Measurements from ENCODE around the gene CHCHD4. TPM values are rescaled to one million over a fixed set of nuclear protein-coding genes. Genes with fewer than 3 reads are reported as not detected.

CHCHD4 gene
- polyA plus RNA-seq, 1 donor (not counting 4 experiments of a cell fraction or from before 2014, with no cell fraction given) = 22.1 TPM

DNA sequence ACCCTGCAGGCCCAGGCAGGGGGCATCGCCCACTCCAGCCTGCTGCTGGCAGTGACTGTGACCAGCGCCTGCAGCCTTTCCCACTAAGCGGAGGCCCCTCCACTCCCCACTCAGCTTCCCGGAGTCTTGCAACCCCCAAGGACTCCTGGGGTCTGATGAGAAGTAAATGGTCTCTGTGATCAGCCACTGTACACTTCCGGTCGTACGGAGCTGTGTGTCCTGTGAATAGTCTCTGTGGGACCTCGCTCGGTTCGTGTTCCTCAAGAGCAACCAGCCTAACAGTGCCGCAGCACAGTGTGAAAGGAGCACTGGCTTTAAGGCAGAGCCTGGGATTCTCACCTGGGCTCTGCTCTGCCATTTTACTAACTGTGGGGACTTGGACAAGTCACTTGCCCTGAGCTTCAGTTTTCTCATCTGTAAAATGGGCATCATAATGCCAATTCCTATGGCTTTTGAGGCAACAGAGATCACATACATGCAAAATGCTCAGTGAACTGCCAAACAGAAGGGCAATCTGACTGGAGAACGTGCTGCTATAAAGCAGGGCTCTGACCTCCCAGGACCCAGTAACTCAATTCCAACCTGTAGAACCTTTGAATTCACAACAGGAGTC lies 26.9 kb upstream of the CHCHD4 start:
- H3K9ac ChIP-seq (ENCODE audit: control insufficient read depth, extremely low read depth, insufficient read depth, low read length) = no peak overlapping the region
- H3K9me3 ChIP-seq (ENCODE audit: control insufficient read depth, low read depth, low read length) = no peaks in the 10 kb centered on the region
- TF ChIP-seq, protein P1, sequence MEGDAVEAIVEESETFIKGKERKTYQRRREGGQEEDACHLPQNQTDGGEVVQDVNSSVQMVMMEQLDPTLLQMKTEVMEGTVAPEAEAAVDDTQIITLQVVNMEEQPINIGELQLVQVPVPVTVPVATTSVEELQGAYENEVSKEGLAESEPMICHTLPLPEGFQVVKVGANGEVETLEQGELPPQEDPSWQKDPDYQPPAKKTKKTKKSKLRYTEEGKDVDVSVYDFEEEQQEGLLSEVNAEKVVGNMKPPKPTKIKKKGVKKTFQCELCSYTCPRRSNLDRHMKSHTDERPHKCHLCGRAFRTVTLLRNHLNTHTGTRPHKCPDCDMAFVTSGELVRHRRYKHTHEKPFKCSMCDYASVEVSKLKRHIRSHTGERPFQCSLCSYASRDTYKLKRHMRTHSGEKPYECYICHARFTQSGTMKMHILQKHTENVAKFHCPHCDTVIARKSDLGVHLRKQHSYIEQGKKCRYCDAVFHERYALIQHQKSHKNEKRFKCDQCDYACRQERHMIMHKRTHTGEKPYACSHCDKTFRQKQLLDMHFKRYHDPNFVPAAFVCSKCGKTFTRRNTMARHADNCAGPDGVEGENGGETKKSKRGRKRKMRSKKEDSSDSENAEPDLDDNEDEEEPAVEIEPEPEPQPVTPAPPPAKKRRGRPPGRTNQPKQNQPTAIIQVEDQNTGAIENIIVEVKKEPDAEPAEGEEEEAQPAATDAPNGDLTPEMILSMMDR (optimal IDR thresholded peaks at IDR 0.05 in 1 of 3, IDR thresholded peaks at IDR 0.05 in 1 of 3, conservative IDR thresholded peaks at IDR 0.05 in 1 of 3; ENCODE audit: extremely low read depth in 1 of 3, insufficient read depth in 2 of 3, low read length in 3 of 3) = no peak
- TF ChIP-seq EZH2 (IDR thresholded peaks at IDR 0.05; ENCODE audit: low read length) = no peak
- no peak overlapping the region for H3K4me3 ChIP-seq (ENCODE audit: control insufficient read depth in 2 of 3, extremely low read depth in 1 of 3, insufficient read depth in 2 of 3, low read depth in 1 of 3, low read length in 3 of 3)
- no peak for DNase-seq (ENCODE audit: low read depth, low spot score)
- no peak for FAIRE-seq
- H3K27ac ChIP-seq (ENCODE audit: control insufficient read depth, insufficient read depth, low read length) = no peak overlapping the region
- no peak overlapping the region for H2AFZ ChIP-seq (ENCODE audit: control insufficient read depth, low read length)
- no peak overlapping the region for H3K4me2 ChIP-seq (ENCODE audit: control insufficient read depth, extremely low read depth, insufficient read depth, low read depth, low read length)
- no peaks in the 10 kb centered on the region for H4K20me1 ChIP-seq (ENCODE audit: control insufficient read depth, extremely low read depth, insufficient read depth, low read length)
- H3K36me3 ChIP-seq (ENCODE audit: control insufficient read depth in 2 of 2, extremely low read depth in 1 of 2, insufficient read depth in 2 of 2, low read length in 2 of 2) = peaks cover 41 to 61% of the 10 kb centered on the region in 2 experiments
- dilution Hi-C loops (cut with MboI; ENCODE audit: extremely low pct_ligation_motif_present, low sequenced_read_pairs) = no loop called here
- no peaks in the 10 kb centered on the region for H3K27me3 ChIP-seq (ENCODE audit: control insufficient read depth, extremely low read depth, insufficient read depth, low read length)
- no peaks in the 10 kb centered on the region for H3K9me1 ChIP-seq (ENCODE audit: control insufficient read depth, extremely low read depth, insufficient read depth, low read length)
- H3K79me2 ChIP-seq (ENCODE audit: control insufficient read depth, insufficient read depth, low read length) = peaks cover 11% of the 10 kb centered on the region
- H3K4me1 ChIP-seq (ENCODE audit: control insufficient read depth, extremely low read depth, insufficient read depth, low read length) = peaks cover 16% of the 10 kb centered on the region

DNA sequence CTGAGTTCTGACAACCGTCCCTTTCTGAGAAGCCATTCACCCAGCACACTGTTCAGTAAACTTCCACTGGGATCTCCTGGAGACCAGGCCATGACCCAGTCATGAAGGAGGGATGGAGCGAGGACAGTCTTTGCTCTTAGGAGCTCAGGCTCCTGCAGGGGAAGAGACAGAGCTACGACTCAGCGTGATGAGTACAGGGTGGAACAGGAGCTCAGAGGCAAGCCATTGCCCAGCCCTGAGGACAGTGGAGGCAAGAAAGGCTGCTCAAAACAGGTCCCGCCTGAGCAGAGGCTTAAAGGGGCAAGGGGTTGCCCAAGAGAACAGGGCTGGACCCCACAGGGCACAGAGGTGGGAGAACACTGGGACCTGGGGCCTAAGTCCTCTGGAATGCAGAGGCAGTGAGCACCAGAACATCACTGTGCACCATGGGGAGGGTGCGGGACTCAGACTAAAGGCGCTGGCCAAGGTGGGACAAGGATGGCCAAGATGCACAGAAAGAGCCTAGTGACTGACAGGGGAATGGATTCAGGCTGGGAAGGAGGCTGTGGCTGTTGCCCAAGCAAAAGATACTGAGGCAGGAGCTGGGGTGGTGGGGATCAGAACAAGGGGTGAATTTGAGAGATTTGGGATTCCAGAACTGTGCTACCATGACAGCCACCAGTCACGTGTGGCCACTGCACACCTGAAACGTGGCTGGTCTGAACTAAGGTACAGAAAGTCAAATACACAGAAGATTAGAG lies 26.0 kb upstream of the CHCHD4 start:
- TF ChIP-seq, protein P1 (optimal IDR thresholded peaks at IDR 0.05 in 1 of 3, IDR thresholded peaks at IDR 0.05 in 1 of 3, conservative IDR thresholded peaks at IDR 0.05 in 1 of 3; ENCODE audit: extremely low read depth in 1 of 3, insufficient read depth in 2 of 3, low read length in 3 of 3) = no peak
- no peak for TF ChIP-seq EZH2 (IDR thresholded peaks at IDR 0.05; ENCODE audit: low read length)
- Histone ChIP-seq H3K9ac (ENCODE audit: control insufficient read depth, extremely low read depth, insufficient read depth, low read length) (no peak overlapping the region), H4K20me1 (ENCODE audit: control insufficient read depth, extremely low read depth, insufficient read depth, low read length) (no peaks in the 10 kb centered on the region), H3K4me3 (ENCODE audit: control insufficient read depth in 2 of 3, extremely low read depth in 1 of 3, insufficient read depth in 2 of 3, low read depth in 1 of 3, low read length in 3 of 3) (no peak overlapping the region), H2AFZ (ENCODE audit: control insufficient read depth, low read length) (no peak overlapping the region), H3K9me3 (ENCODE audit: control insufficient read depth, low read depth, low read length) (no peaks in the 10 kb centered on the region), H3K4me2 (ENCODE audit: control insufficient read depth, extremely low read depth, insufficient read depth, low read depth, low read length) (no peak overlapping the region), H3K4me1 (ENCODE audit: control insufficient read depth, extremely low read depth, insufficient read depth, low read length) (peaks cover 7% of the 10 kb centered on the region), H3K27ac (ENCODE audit: control insufficient read depth, insufficient read depth, low read length) (no peak overlapping the region), H3K9me1 (ENCODE audit: control insufficient read depth, extremely low read depth, insufficient read depth, low read length) (no peaks in the 10 kb centered on the region), H3K36me3 (ENCODE audit: control insufficient read depth in 2 of 2, extremely low read depth in 1 of 2, insufficient read depth in 2 of 2, low read length in 2 of 2) (peaks cover 45 to 65% of the 10 kb centered on the region in 2 experiments), H3K79me2 (ENCODE audit: control insufficient read depth, insufficient read depth, low read length) (peaks cover 11% of the 10 kb centered on the region), H3K27me3 (ENCODE audit: control insufficient read depth, extremely low read depth, insufficient read depth, low read length) (no peaks in the 10 kb centered on the region)
- no peak for FAIRE-seq
- dilution Hi-C loops (cut with MboI; ENCODE audit: extremely low pct_ligation_motif_present, low sequenced_read_pairs) = no loop called here
- no peak for DNase-seq (ENCODE audit: low read depth, low spot score)

Data from keratinocyte (primary cell).